Gastroesophageal sphincter (tissue), 4 donors: ENCODE measurements around the gene TIPRL. TPM values are rescaled to one million over a fixed set of nuclear protein-coding genes. Genes with fewer than 3 reads are reported as not detected.

Experiments used
- ATAC-seq: fragments of 150-250 bp; one replicate; pipeline ENCODE4 v1.9.1; 2016; ENCODE audit warnings: mild to moderate bottlenecking, moderate library complexity
- H3K27ac ChIP-seq, 4 donors: fragments of 200-600 bp; sonication (generic) in 3 of 4; 1 replicate in 3 of 4; 2 replicates in 1 of 4; pipeline ENCODE4 v1.5.1; 2016 to 2019
- H3K27me3 ChIP-seq: fragments of 200-600 bp; sonication (generic); one replicate; pipeline ENCODE4 v1.5.1; 2019
- H3K36me3 ChIP-seq, 2 donors: fragments of 200-600 bp; sonication (generic); one replicate each; pipeline ENCODE4 v1.5.1; 2019; ENCODE audit warnings: control low read depth in 1 of 2
- H3K4me1 ChIP-seq, 3 donors: fragments of 200-600 bp; sonication (generic); 1 replicate in 2 of 3; 2 replicates in 1 of 3; pipeline ENCODE4 v1.5.1; 2016 to 2019; ENCODE audit warnings: control low read depth in 2 of 3
- H3K4me3 ChIP-seq, 2 donors: fragments of 200-600 bp; sonication (generic); one replicate each; pipeline ENCODE4 v1.5.1; 2019; ENCODE audit warnings: mild to moderate bottlenecking in 1 of 2, moderate library complexity in 1 of 2
- H3K9me3 ChIP-seq, 3 donors: fragments of 200-600 bp; sonication (generic); one replicate each; pipeline ENCODE4 v1.5.1; 2017 to 2019; ENCODE audit warnings: control low read depth in 2 of 3
- EP300 ChIP-seq: sonication (generic); formaldehyde crosslinking; IDR thresholded peaks from one replicate; pipeline ENCODE4 v1.6.1; 2017; ENCODE audit warnings: antibody characterized with exemption, mild to moderate bottlenecking
- POLR2A ChIP-seq, 2 donors: fragments of 450-650 bp; IDR thresholded peaks; one replicate each; pipeline ENCODE4 v1.6.1; 2017; ENCODE audit warnings: antibody characterized with exemption in 2 of 2, mild to moderate bottlenecking in 2 of 2, moderate library complexity in 1 of 2
- POLR2AphosphoS5 ChIP-seq: sonication (generic); formaldehyde crosslinking; IDR thresholded peaks from one replicate; pipeline ENCODE4 v1.6.1; 2017; ENCODE audit warnings: antibody characterized with exemption
- WGBS, 2 donors: methylation state at CpG; one replicate each; pipeline ENCODE4 v1.1.5; 2018; ENCODE audit warnings: low coverage in 1 of 2; 5-methylcytosine and 5-hydroxymethylcytosine counted together
- total RNA-seq, 4 donors: library from RNA; depleted of rRNA; stranded (reverse); fragments of >200 nt; gene quantifications; one replicate each; pipeline ENCODE4 v1.1.0, GENCODE V29; 2016
- TF ChIP-seq, protein P1 (sequence below), 4 experiments: fragments of 200-600 bp in 2 of 4; fragments of 450-650 bp in 2 of 4; sonication (generic) in 1 of 4; IDR thresholded peaks; one replicate each; pipeline ENCODE4 v1.5.1; 2017 to 2019; ENCODE audit warnings: antibody characterized with exemption in 4 of 4, mild to moderate bottlenecking in 2 of 4, moderate library complexity in 2 of 4

Gene TIPRL
- total RNA-seq, 4 donors from 2014 or later: 16.7 to 34.9 (median 23.5) TPM

DNA sequence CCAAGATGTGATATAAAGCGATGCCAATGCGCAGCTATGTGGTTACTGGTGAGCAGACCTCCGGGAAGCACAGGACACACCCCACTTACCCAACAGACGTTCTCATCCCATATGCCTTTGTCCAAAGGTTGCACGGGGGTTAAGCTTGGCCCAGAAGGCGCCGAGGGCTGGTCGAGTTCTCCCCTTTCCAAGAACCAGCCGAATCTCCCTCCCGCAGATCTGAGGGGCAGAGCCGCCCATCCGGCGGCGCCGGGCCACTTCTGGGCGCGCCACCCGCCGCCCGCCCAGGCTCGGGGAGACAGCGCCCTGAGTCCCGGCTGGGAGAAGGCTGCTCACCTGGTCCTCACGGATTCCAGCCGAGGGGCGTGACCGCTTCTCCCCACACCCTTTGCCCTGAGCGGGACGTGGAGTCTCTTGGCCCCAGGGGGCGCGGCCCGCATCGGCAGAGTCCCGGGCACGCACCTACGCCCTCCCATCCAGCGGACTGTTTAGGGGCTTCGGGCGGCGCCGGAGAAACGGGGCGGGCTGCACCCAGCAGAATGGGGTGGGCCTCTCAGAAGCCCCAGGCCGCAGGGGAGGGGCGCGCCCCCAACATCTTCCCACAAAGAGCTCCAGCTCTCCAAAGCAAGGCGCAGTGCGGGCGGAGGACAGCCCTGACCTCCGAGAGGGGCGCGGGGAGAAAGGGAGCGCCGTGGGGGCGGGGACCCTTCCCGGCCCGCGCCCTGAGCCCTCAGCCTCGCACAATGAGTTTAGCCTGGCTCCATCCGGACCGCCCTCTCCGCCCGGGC lies 42.6 kb upstream of the TIPRL start:
- Histone ChIP-seq H3K36me3 (peaks cover 0 to under 1% of the 10 kb centered on the region in 2 donors), H3K4me3 (peak overlapping the region; percentile 67 to 82), H3K9me3 (no peaks in the 10 kb centered on the region), H3K4me1 (peaks cover 0 to 37% (median 10%) of the 10 kb centered on the region in 3 donors), H3K27ac (peak overlapping the region in 3 of 4 donors; percentile 82 to 91 (median 84)), H3K27me3 (no peaks in the 10 kb centered on the region)
- ATAC-seq: peak; percentile 45
- 2 to 3% methylated on average over 8 of the region's 63 CpGs for WGBS, 2 donors
- TF ChIP-seq POLR2AphosphoS5: no peak
- TF ChIP-seq EP300: no peak

DNA sequence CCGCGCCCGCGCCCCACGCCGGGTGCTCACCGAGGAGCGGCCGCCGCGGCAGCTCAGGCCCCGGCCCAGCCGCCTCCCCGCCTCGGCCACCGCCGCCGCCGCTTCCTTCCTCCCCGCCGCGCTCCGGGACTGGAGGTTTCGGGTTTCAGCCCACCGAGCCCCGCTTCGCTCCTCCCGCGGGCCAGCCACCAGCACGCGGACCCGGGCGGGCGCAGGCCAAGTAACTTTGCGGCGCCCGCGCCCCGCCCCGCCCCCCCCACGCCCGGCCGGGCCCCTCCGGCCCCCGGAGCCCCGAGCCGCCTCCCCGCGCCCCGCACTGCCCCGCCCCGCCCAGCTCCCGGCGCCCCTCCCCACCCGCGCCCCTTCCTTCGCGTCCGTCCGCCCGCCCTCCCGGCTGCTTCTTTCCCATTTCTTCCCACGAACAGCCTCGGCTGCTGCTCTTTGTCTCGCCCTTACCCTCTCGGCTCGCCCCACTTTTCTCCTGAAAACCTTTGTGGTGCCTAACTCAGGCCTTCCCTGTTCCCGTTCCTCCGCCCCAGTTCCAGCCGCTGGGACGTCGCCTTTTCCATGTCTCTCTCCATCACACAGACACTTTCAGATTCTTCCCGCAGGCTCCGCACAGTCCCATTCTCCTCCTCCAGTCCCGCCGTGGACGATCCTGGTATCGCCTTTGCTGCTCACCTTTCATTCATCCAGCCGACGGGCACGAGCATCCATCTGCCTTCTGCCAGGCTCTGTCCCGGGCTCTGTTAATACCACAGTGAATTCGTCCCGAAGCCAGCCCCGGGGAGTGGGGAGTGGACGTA lies 41.9 kb upstream of the TIPRL start, which contains the start of gene GPR161:
GPR161 (minus strand) TSS at position 222 of the 806 bp plus-strand sequence. CDS start 32,080 bp downstream, outside the sequence.
- Histone ChIP-seq H3K9me3 (no peaks in the 10 kb centered on the region), H3K4me3 (peak within 1 kb of the TSS; percentile 67 to 82), H3K4me1 (peaks cover 0 to 37% (median 10%) of the 10 kb centered on the region in 3 donors), H3K36me3 (no peaks in the 10 kb centered on the region), H3K27me3 (no peaks in the 10 kb centered on the region), H3K27ac (peak within 1 kb of the TSS; percentile 64 to 91 (median 83))
- TF ChIP-seq, protein P1, sequence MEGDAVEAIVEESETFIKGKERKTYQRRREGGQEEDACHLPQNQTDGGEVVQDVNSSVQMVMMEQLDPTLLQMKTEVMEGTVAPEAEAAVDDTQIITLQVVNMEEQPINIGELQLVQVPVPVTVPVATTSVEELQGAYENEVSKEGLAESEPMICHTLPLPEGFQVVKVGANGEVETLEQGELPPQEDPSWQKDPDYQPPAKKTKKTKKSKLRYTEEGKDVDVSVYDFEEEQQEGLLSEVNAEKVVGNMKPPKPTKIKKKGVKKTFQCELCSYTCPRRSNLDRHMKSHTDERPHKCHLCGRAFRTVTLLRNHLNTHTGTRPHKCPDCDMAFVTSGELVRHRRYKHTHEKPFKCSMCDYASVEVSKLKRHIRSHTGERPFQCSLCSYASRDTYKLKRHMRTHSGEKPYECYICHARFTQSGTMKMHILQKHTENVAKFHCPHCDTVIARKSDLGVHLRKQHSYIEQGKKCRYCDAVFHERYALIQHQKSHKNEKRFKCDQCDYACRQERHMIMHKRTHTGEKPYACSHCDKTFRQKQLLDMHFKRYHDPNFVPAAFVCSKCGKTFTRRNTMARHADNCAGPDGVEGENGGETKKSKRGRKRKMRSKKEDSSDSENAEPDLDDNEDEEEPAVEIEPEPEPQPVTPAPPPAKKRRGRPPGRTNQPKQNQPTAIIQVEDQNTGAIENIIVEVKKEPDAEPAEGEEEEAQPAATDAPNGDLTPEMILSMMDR (IDR thresholded peaks at IDR 0.05): peak in 1 of 4 experiments; percentile 36
- TF ChIP-seq POLR2A (IDR thresholded peaks at IDR 0.05) (peak in 1 of 2 donors; percentile 12), EP300 (no peak)
- ATAC-seq: peak; percentile 67
- 0% methylated on average over 16 to 32 of the region's 86 CpGs for WGBS, 2 donors

DNA sequence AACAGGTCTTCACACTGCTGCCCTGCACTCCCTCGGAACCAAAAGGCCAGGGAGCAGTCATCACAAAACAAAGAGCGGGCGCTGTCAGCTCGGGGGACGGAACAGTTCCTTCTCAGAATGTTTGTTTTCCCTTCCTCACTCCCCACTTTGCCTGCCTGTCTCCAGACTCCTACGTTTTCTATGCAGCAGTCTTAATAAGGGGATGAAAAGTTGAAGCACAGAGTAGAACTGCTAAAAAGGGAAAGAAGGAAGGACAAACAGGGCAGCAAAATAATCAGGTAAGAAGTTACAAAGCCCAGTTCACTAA lies 41.3 kb upstream of the TIPRL start:
- peaks cover 0 to 37% (median 10%) of the 10 kb centered on the region in 3 donors for H3K4me1 ChIP-seq
- WGBS, 2 donors: 0% methylated on average over 4 to 5 of the region's 6 CpGs
- H3K4me3 ChIP-seq: peak overlapping the region; percentile 67 to 82
- no peaks in the 10 kb centered on the region for H3K36me3 ChIP-seq
- H3K27ac ChIP-seq: peak overlapping the region; percentile 64 to 91 (median 83)
- TF ChIP-seq POLR2A (IDR thresholded peaks at IDR 0.05) (no peak), EP300 (no peak), POLR2AphosphoS5 (no peak)
- TF ChIP-seq, protein P1 (IDR thresholded peaks at IDR 0.05): no peak
- ATAC-seq: no peak
- no peaks in the 10 kb centered on the region for H3K9me3 ChIP-seq
- H3K27me3 ChIP-seq: no peaks in the 10 kb centered on the region

DNA sequence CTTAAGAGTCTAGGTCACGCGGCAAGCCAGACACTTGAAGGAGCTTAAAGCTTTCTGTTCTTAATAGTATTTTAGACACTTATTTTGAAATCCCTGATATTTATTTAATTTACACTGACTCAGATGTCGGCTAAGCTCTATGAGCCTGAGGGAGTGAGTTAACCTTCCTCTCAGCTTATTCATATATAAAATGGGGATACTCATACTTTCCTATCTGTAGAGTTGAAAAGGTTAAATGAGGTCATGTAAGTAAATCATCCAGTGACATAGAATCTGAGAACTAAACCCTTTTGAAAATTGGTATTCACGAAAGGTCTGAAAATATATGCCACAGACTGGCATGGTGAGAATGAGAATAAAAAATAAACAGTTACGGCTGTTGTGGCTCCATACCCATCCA lies 40.6 kb upstream of the TIPRL start:
- no peak overlapping the region for H3K4me3 ChIP-seq
- 56 to 60% methylated on average over 5 of the region's 5 CpGs for WGBS, 2 donors
- H3K27ac ChIP-seq: peak overlapping the region in 3 of 4 donors; percentile 64 to 91 (median 84)
- H3K27me3 ChIP-seq: no peaks in the 10 kb centered on the region
- peaks cover 0 to 37% (median 10%) of the 10 kb centered on the region in 3 donors for H3K4me1 ChIP-seq
- no peak for ATAC-seq
- TF ChIP-seq POLR2AphosphoS5 (peak; percentile 17), EP300 (no peak)
- TF ChIP-seq, protein P1 (IDR thresholded peaks at IDR 0.05): no peak
- no peaks in the 10 kb centered on the region for H3K9me3 ChIP-seq
- H3K36me3 ChIP-seq: no peaks in the 10 kb centered on the region

DNA sequence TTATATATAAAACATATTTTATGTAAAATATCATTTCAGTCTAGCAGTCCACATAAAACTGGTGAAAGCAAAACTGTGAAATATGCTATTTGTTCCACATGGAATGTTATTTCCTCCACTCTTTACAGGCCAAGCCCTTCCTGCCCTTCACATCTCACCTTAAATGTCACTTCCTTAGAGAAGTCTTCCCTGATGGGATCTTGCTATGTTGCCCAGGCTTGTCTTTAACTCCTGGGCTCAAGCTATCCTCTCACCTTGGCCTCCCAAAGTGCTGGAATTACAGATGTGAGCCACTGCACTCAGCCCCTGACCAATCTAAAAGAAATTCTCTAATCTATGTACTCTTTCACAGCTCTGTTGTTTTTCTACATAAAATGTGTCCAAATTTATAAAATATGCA lies 39.7 kb upstream of the TIPRL start:
- H3K27ac ChIP-seq: no peak overlapping the region
- no peaks in the 10 kb centered on the region for H3K9me3 ChIP-seq
- no peaks in the 10 kb centered on the region for H3K27me3 ChIP-seq
- H3K4me1 ChIP-seq: peaks cover 0 to 37% (median 10%) of the 10 kb centered on the region in 3 donors
- H3K4me3 ChIP-seq: no peak overlapping the region
- ATAC-seq: no peak
- no peaks in the 10 kb centered on the region for H3K36me3 ChIP-seq
- no peak for TF ChIP-seq POLR2A (IDR thresholded peaks at IDR 0.05)
- TF ChIP-seq EP300: no peak
- no peak for TF ChIP-seq POLR2AphosphoS5
- TF ChIP-seq, protein P1 (IDR thresholded peaks at IDR 0.05): no peak
